HL-60 (cell line): ENCODE measurements around the gene ZNF618.

ENCODE experiments used
- DNase-seq, 2 experiments: peaks; one replicate each; pipeline ENCODE4 v3.0.0-alpha.2; 2010 to 2020; ENCODE audit warnings: low read depth in 1 of 2, low spot score in 1 of 2
- H3K27ac ChIP-seq: fragments of 250-450 bp; sonication (Bioruptor Pico); replicated peaks from 2 replicates; pipeline ENCODE4 v1.5.1; 2020; ENCODE audit warnings: mild to moderate bottlenecking, moderate library complexity
- H3K27me3 ChIP-seq: fragments of 250-450 bp; sonication (Bioruptor Pico); 2 replicates; pipeline ENCODE4 v1.5.1; 2021; ENCODE audit warnings: mild to moderate bottlenecking, moderate library complexity; ENCODE audit not compliant: insufficient read depth, poor library complexity, severe bottlenecking
- H3K4me3 ChIP-seq: replicated peaks from 2 replicates; pipeline ENCODE4 v1.5.1; 2011; ENCODE audit warnings: mild to moderate bottlenecking, control low read depth, low read length; ENCODE audit not compliant: insufficient read depth
- CTCF ChIP-seq: IDR thresholded peaks from one replicate; pipeline ENCODE4 v1.5.1; 2011; ENCODE audit warnings: low read length, control low read depth, inconsistent platforms; ENCODE audit not compliant: insufficient read depth
- GABPA ChIP-seq: IDR thresholded peaks from 2 replicates; pipeline ENCODE4 v1.6.1; 2012; ENCODE audit warnings: low read depth
- POLR2AphosphoS5 ChIP-seq: IDR thresholded peaks from 2 replicates; pipeline ENCODE4 v1.6.1; 2012; ENCODE audit warnings: low read depth
- REST ChIP-seq: IDR thresholded peaks from 2 replicates; pipeline ENCODE4 v1.6.1; 2012; ENCODE audit warnings: low read depth; ENCODE audit not compliant: insufficient replicate concordance
- SPI1 ChIP-seq: IDR thresholded peaks from 2 replicates; pipeline ENCODE4 v1.6.1; 2012; ENCODE audit warnings: low read depth, mild to moderate bottlenecking, borderline replicate concordance

The ZNF618 gene

GRCh38 chr9:113873926-113874325, 2.2 kb upstream of the ZNF618 start:
- no peak for DNase-seq
- H3K4me3 ChIP-seq = no peak overlapping the region
- TF ChIP-seq CTCF (no peak), REST (no peak), POLR2AphosphoS5 (no peak), SPI1 (no peak), GABPA (no peak)
- H3K27me3 ChIP-seq = peaks cover 13% of the 10 kb centered on the region
- no peak overlapping the region for H3K27ac ChIP-seq

GRCh38 chr9:113875459-113876150, 504 bp upstream of the ZNF618 start:
- DNase-seq = no peak
- TF ChIP-seq SPI1 (no peak), CTCF (no peak), REST (no peak), GABPA (no peak), POLR2AphosphoS5 (no peak)
- Histone ChIP-seq H3K4me3 (peak overlapping the region; percentile 26), H3K27me3 (peaks cover 13% of the 10 kb centered on the region), H3K27ac (no peak overlapping the region)

- Histone ChIP-seq H3K27ac (peak overlapping the region; percentile 65; the same call in 1 of the 2 replicates), H3K27me3 (peaks cover 13% of the 10 kb centered on the region), H3K4me3 (peak overlapping the region; percentile 78)
- no peak for DNase-seq
- TF ChIP-seq GABPA = no peak
- no peak for TF ChIP-seq SPI1
- TF ChIP-seq CTCF = no peak
- no peak for TF ChIP-seq POLR2AphosphoS5
- TF ChIP-seq REST = no peak
Measured at GRCh38 chr9:113876993-113877368, 872 bp downstream of the ZNF618 start.
